ENCODE data around the gene RFXAP.

RFXAP gene

DNA sequence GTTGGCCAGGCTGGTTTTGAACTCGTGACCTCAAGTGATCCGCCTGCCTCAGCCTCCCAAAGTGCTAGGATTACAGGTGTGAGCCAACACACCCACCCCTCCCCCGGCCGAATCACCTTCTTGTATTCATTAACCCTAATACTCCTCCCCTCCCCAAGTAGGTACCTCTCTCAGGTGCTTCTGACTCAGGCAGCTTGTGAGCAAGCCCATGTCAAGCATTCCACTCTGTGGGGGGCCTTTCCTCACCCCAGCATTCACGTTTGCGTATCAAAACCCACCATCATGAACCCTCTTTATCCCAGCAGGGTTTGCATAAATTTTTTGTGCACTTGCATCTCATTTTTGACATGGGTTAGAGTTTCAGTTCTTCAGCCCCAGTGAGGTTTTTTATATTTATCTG lies 23.6 kb upstream of the RFXAP start:
- no peak overlapping the region for H3K4me3 ChIP-seq (ENCODE audit: low read depth, low read length)
- H3K27ac ChIP-seq: no peak overlapping the region
- no peak for TF ChIP-seq CTCF (IDR thresholded peaks at IDR 0.05)
- H3K9me3 ChIP-seq (ENCODE audit: control insufficient read depth, low read length): no peaks in the 10 kb centered on the region
- H3K27me3 ChIP-seq (ENCODE audit: control insufficient read depth, insufficient read depth, low read length): no peaks in the 10 kb centered on the region
- H3K36me3 ChIP-seq (ENCODE audit: control insufficient read depth, insufficient read depth, low read length): no peaks in the 10 kb centered on the region
- no peak overlapping the region for H2AFZ ChIP-seq
- no peak overlapping the region for H3K9ac ChIP-seq
- no peak overlapping the region for H3K4me2 ChIP-seq (ENCODE audit: low read length)
- no peaks in the 10 kb centered on the region for H3K79me2 ChIP-seq
- no peaks in the 10 kb centered on the region for H3K4me1 ChIP-seq

DNA sequence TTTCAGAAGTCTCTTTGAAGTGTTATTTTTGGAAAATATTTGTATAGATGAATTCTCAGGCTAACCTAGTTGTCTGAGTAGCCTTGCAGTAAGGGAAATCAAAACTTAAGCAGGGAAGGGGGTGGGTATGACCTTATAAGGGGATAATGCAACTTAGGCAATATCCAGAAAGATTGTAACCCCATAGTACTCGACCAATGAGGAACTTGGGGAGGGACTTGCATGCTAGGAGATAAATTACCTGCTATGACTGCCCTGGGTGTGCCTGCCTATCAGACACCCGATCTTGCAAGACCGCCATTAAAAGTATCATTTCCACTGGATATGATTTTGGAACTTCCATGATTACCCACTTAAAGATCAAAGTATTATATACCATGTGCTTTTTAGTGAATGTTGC lies 23.0 kb upstream of the RFXAP start:
- H3K9me3 ChIP-seq (ENCODE audit: control insufficient read depth, low read length): no peaks in the 10 kb centered on the region
- H3K9ac ChIP-seq: no peak overlapping the region
- H3K27ac ChIP-seq: no peak overlapping the region
- no peak overlapping the region for H3K4me3 ChIP-seq (ENCODE audit: low read depth, low read length)
- H3K4me2 ChIP-seq (ENCODE audit: low read length): no peak overlapping the region
- TF ChIP-seq CTCF (IDR thresholded peaks at IDR 0.05): no peak
- H3K36me3 ChIP-seq (ENCODE audit: control insufficient read depth, insufficient read depth, low read length): no peaks in the 10 kb centered on the region
- no peaks in the 10 kb centered on the region for H3K4me1 ChIP-seq
- no peaks in the 10 kb centered on the region for H3K79me2 ChIP-seq
- H3K27me3 ChIP-seq (ENCODE audit: control insufficient read depth, insufficient read depth, low read length): no peaks in the 10 kb centered on the region
- H2AFZ ChIP-seq: no peak overlapping the region

GRCh38 chr13:36801035-36801434 lies 18.0 kb upstream of the RFXAP start:
- H2AFZ ChIP-seq: no peak overlapping the region
- TF ChIP-seq CTCF (IDR thresholded peaks at IDR 0.05): no peak
- no peak overlapping the region for H3K9ac ChIP-seq
- no peaks in the 10 kb centered on the region for H3K4me1 ChIP-seq
- H3K27ac ChIP-seq: no peak overlapping the region
- no peak overlapping the region for H3K4me2 ChIP-seq (ENCODE audit: low read length)
- no peaks in the 10 kb centered on the region for H3K36me3 ChIP-seq (ENCODE audit: control insufficient read depth, insufficient read depth, low read length)
- no peaks in the 10 kb centered on the region for H3K27me3 ChIP-seq (ENCODE audit: control insufficient read depth, insufficient read depth, low read length)
- H3K79me2 ChIP-seq: no peaks in the 10 kb centered on the region
- no peak overlapping the region for H3K4me3 ChIP-seq (ENCODE audit: low read depth, low read length)
- H3K9me3 ChIP-seq (ENCODE audit: control insufficient read depth, low read length): no peaks in the 10 kb centered on the region

DNA sequence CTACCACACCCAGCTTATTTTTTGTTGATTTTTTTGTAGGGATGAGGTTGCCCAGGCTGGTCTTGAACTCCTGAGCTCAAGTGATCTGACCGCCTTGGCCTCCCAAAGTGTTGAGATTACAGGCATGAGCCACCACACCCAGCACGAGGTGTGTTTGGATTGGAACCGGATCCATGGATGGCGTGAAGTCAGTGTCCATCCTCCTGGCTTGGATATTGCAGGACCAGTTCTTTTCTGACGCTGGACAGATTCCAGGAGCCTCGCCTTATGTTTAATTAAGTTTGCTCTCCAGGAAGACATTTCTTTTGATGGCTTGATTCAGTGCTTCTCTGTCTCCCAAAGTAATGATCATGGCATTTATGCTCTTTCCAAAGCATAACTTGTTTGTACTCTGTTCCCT lies 14.4 kb upstream of the RFXAP start:
- no peaks in the 10 kb centered on the region for H3K4me1 ChIP-seq
- no peaks in the 10 kb centered on the region for H3K9me3 ChIP-seq (ENCODE audit: control insufficient read depth, low read length)
- no peak overlapping the region for H2AFZ ChIP-seq
- H3K36me3 ChIP-seq (ENCODE audit: control insufficient read depth, insufficient read depth, low read length): no peaks in the 10 kb centered on the region
- H3K4me3 ChIP-seq (ENCODE audit: low read depth, low read length): no peak overlapping the region
- no peak overlapping the region for H3K27ac ChIP-seq
- no peak overlapping the region for H3K4me2 ChIP-seq (ENCODE audit: low read length)
- no peak overlapping the region for H3K9ac ChIP-seq
- no peaks in the 10 kb centered on the region for H3K79me2 ChIP-seq
- H3K27me3 ChIP-seq (ENCODE audit: control insufficient read depth, insufficient read depth, low read length): no peaks in the 10 kb centered on the region
- TF ChIP-seq CTCF (IDR thresholded peaks at IDR 0.05): no peak

DNA sequence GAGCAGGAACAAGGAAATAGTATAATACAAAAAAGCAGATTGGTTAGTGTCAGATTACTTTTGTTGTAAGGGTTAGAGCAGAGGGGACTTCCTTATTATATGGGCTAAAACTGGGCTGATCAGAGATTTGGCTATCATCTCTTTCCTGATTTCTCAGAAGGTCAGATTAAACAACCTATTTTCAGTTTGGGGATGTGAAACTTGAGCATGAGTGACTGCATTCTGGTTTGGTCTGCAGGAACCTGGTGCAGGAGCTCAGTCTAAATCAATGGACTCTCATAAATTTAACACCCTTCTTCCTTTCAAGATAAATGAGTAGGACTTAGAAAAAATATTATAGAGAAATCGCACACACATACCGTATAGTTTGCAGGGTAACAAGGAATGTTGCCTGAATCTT lies 12.9 kb upstream of the RFXAP start:
- no peak for TF ChIP-seq CTCF (IDR thresholded peaks at IDR 0.05)

More for the DNA sequence above, 12.9 kb upstream of the RFXAP start:
- Histone ChIP-seq H3K27ac (no peak overlapping the region), H3K9me3 (ENCODE audit: control insufficient read depth, low read length) (no peaks in the 10 kb centered on the region), H3K4me3 (ENCODE audit: low read depth, low read length) (no peak overlapping the region), H3K36me3 (ENCODE audit: control insufficient read depth, insufficient read depth, low read length) (no peaks in the 10 kb centered on the region), H3K4me2 (ENCODE audit: low read length) (no peak overlapping the region), H3K27me3 (ENCODE audit: control insufficient read depth, insufficient read depth, low read length) (no peaks in the 10 kb centered on the region), H3K79me2 (no peaks in the 10 kb centered on the region), H2AFZ (no peak overlapping the region), H3K9ac (no peak overlapping the region), H3K4me1 (no peaks in the 10 kb centered on the region)
